OCI-LY1 (cell line): Measurements from ENCODE around the gene PAX5.

ENCODE experiments used
- H2AFZ ChIP-seq: fragments of 200-600 bp; sonication (generic), shearing (Covaris generic); 2 replicates; pipeline ENCODE4 v1.6.0; 2014; ENCODE audit warnings: antibody characterized with exemption, mild to moderate bottlenecking, low read length
- H3F3A ChIP-seq: fragments of 200-600 bp; sonication (generic), shearing (Covaris generic); 2 replicates; pipeline ENCODE4 v1.6.0; 2014; ENCODE audit warnings: mild to moderate bottlenecking, antibody characterized with exemption, low read length, moderate library complexity; ENCODE audit not compliant: insufficient read depth
- H3K27ac ChIP-seq: fragments of 200-600 bp; sonication (generic); 2 replicates; pipeline ENCODE4 v1.5.1; 2014; ENCODE audit warnings: low read length, mixed run types, mild to moderate bottlenecking, low read depth; ENCODE audit not compliant: poor library complexity, severe bottlenecking
- H3K27me3 ChIP-seq: fragments of 200-600 bp; sonication (generic); 2 replicates; pipeline ENCODE4 v1.6.0; 2014; ENCODE audit warnings: antibody characterized with exemption, mild to moderate bottlenecking, low read length, moderate library complexity; ENCODE audit not compliant: insufficient read depth
- H3K36me3 ChIP-seq: fragments of 200-600 bp; sonication (generic); 2 replicates; pipeline ENCODE4 v1.6.1; 2014; ENCODE audit warnings: mild to moderate bottlenecking, antibody characterized with exemption, low read length, moderate library complexity, mixed read lengths; ENCODE audit not compliant: insufficient read depth
- H3K4me1 ChIP-seq: fragments of 200-600 bp; sonication (generic); 2 replicates; pipeline ENCODE4 v1.5.1; 2014; ENCODE audit warnings: mild to moderate bottlenecking, low read length, moderate library complexity; ENCODE audit not compliant: insufficient read depth, severe bottlenecking
- H3K4me2 ChIP-seq: fragments of 200-600 bp; sonication (generic), shearing (Covaris generic); 2 replicates; pipeline ENCODE4 v1.6.1; 2014; ENCODE audit warnings: low read length
- H3K4me3 ChIP-seq: fragments of 200-600 bp; sonication (generic); 2 replicates; pipeline ENCODE4 v1.5.1; 2014; ENCODE audit warnings: low read length, low read depth, mild to moderate bottlenecking, mixed read lengths; ENCODE audit not compliant: poor library complexity, severe bottlenecking
- H3K79me2 ChIP-seq: fragments of 200-600 bp; shearing (Covaris generic); 2 replicates; pipeline ENCODE4 v1.6.1; 2016; ENCODE audit warnings: mixed run types, low read length, mixed read lengths; ENCODE audit not compliant: insufficient read depth
- H3K9ac ChIP-seq: fragments of 200-600 bp; sonication (generic), shearing (Covaris generic); 2 replicates; pipeline ENCODE4 v1.6.1; 2014; ENCODE audit warnings: mild to moderate bottlenecking, low read length, mixed read lengths
- H3K9me2 ChIP-seq: fragments of 200-600 bp; sonication (generic), shearing (Covaris generic); 2 replicates; pipeline ENCODE4 v1.6.1; 2014; ENCODE audit warnings: low read depth, mild to moderate bottlenecking, low read length, mixed read lengths
- H3K9me3 ChIP-seq: fragments of 200-600 bp; shearing (Covaris generic); 2 replicates; pipeline ENCODE4 v1.6.1; 2014; ENCODE audit warnings: low read length, mixed read lengths
- H4K20me1 ChIP-seq: fragments of 200-600 bp; sonication (generic), shearing (Covaris generic); 2 replicates; pipeline ENCODE4 v1.6.0; 2016; ENCODE audit warnings: mild to moderate bottlenecking, low read length; ENCODE audit not compliant: insufficient read depth
- CTCF ChIP-seq: fragments of 200-600 bp; sonication (generic), shearing (Covaris generic); IDR thresholded peaks from 2 replicates; pipeline ENCODE4 v1.5.1; 2017; ENCODE audit warnings: mild to moderate bottlenecking, antibody characterized with exemption, low read length, moderate library complexity, mixed read lengths
- EZH2 ChIP-seq: fragments of 200-600 bp; sonication (generic), shearing (Covaris generic); IDR thresholded peaks from 2 replicates; pipeline ENCODE4 v1.8.0; 2017; ENCODE audit warnings: borderline replicate concordance, mixed run types, mild to moderate bottlenecking, antibody characterized with exemption, low read length, moderate library complexity, mixed read lengths

Gene PAX5

DNA sequence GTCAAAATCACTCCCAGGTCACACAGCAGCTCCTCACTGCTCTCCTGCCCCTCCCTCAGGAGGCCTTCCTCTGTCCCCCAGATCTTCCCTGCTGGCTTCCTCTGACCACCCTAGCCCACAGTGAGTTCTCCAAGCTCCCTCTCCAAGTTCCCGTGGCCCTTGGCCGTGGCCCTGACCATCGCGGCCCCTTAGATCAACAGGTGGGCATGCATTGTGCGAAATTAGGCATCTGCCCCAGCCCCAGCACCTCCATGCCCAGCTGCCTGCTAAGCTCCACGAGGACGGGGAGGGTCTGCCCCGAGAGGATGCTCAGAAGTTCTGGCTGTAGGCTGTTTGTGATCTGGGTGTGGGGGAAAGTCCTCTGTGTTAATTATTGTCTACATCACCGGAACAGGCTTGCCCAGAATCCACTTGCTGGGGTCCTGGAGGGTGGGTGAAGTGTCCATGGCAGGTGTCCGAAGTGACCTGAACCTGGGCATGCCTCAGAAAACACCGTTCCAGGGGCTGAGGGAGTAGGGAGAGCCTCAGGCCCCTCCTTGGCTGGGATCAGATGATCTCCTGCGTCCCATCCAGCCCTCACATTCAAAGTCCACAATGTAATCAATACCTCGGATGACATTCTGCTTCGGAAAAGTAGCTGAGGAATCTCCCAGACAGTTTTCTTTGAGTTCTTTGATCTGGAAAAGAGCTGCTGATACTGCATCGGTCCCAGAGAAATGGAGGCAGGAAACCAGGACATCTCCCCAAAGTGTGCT, 194.8 kb downstream of the PAX5 start:
- TF ChIP-seq EZH2 (no peak), CTCF (no peak)
- Histone ChIP-seq H3K9ac (no peak overlapping the region), H3K9me3 (no peaks in the 10 kb centered on the region), H3K27ac (no peak overlapping the region), H2AFZ (no peak overlapping the region), H3K4me1 (peaks cover 10% of the 10 kb centered on the region), H3K9me2 (no peaks in the 10 kb centered on the region), H3K4me3 (no peak overlapping the region), H3K36me3 (peaks cover 82% of the 10 kb centered on the region), H3K27me3 (no peaks in the 10 kb centered on the region), H3K79me2 (no peaks in the 10 kb centered on the region), H3F3A (no peaks in the 10 kb centered on the region), H4K20me1 (no peaks in the 10 kb centered on the region), H3K4me2 (no peak overlapping the region)

GRCh38 chr9:36837431-36838405, 196.3 kb downstream of the PAX5 start:
- H3K79me2 ChIP-seq, result no peaks in the 10 kb centered on the region
- no peak overlapping the region for H3K9ac ChIP-seq
- no peak overlapping the region for H3K4me2 ChIP-seq
- H3K9me2 ChIP-seq, result no peaks in the 10 kb centered on the region
- no peaks in the 10 kb centered on the region for H3F3A ChIP-seq
- TF ChIP-seq CTCF, result no peak
- TF ChIP-seq EZH2, result no peak
- peaks cover 66% of the 10 kb centered on the region for H3K36me3 ChIP-seq
- H4K20me1 ChIP-seq, result no peaks in the 10 kb centered on the region
- H3K4me1 ChIP-seq, result peaks cover 10% of the 10 kb centered on the region
- no peak overlapping the region for H3K27ac ChIP-seq
- no peak overlapping the region for H2AFZ ChIP-seq
- H3K4me3 ChIP-seq, result no peak overlapping the region
- no peaks in the 10 kb centered on the region for H3K9me3 ChIP-seq
- H3K27me3 ChIP-seq, result no peaks in the 10 kb centered on the region

GRCh38 chr9:36836486-36836885, 197.6 kb downstream of the PAX5 start:
- Histone ChIP-seq H3F3A (no peaks in the 10 kb centered on the region), H3K9ac (no peak overlapping the region), H3K4me3 (no peak overlapping the region), H3K4me2 (no peak overlapping the region), H4K20me1 (no peaks in the 10 kb centered on the region), H3K4me1 (peaks cover 17% of the 10 kb centered on the region), H3K27ac (no peak overlapping the region), H3K9me2 (no peaks in the 10 kb centered on the region), H2AFZ (no peak overlapping the region), H3K36me3 (peaks cover 55% of the 10 kb centered on the region), H3K9me3 (no peaks in the 10 kb centered on the region), H3K27me3 (no peaks in the 10 kb centered on the region; the same call in 1 of the 2 replicates), H3K79me2 (no peaks in the 10 kb centered on the region)
- no peak for TF ChIP-seq EZH2
- TF ChIP-seq CTCF, result no peak
